Measurements from ENCODE around the gene TARS3.
"Not testable (repeated sequence)": the region's sequence is repeated elsewhere in the genome, so short reads cannot be mapped to it uniquely, and the experiment has no call there.

- TF ChIP-seq EZH2 (IDR thresholded peaks at IDR 0.05); POLR2AphosphoS5 (IDR thresholded peaks at IDR 0.05; ENCODE audit: borderline replicate concordance, low read depth, low read length); FOXP2 (optimal IDR thresholded peaks at IDR 0.05; ENCODE audit: control extremely low read depth, extremely low read length, insufficient read depth): not testable (repeated sequence)
Observed at GRCh38 chr15:101767083-101767640, 42.9 kb upstream of the TARS3 start.

All from SK-N-MC (cell line).